Measurements from ENCODE around the gene HAGH.
A peak's percentile ranks its signal among the peaks of the same experiment; 100 is the strongest.

Gene HAGH

DNA sequence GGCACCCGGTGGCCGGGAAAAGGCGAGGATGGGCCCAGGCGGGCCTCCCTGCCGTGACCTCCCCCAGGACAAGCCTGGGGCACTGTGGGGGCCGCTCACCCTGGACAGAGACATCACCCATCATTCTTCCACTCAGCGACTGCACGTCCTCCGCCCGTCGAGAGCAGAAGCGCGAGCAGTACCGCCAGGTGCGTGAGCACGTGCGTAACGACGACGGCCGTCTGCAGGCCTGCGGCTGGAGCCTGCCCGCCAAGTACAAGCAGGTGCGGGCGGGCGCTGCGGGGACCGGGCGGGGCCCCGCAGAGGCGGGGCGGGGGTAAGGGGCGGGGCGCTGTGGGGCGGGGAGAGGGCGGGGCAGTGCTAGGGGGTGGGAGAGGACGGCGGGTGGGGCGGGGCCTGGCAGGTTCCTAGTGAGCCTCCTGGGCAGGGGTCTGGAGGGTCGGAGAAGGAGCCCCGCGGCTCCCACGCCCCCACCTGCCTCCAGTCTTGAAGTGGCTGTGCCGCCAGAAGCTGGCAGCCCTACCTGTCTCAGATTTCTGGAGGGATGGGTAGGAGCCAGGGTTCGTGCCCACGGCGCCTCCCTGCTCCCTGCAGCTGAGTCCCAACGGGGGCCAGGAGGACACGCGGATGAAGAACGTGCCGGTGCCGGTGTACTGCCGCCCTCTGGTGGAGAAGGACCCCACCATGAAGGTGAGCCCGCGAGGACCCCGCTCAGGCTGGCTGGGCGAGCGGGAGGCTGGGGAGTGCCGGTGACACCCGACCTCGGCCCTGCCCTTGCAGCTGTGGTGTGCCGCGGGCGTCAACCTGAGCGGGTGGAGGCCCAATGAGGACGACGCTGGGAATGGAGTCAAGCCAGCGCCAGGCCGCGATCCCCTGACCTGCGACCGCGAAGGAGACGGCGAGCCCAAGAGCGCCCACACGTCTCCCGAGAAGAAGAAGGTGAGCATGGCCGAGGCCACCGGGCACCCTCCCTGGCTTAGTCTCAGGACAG lies 62.8 kb downstream of the HAGH start:
- Mint-ChIP-seq H3K36me3 (ENCODE audit: low read depth) (peaks cover 10% of the 10 kb centered on the region), H3K4me3 (no peak overlapping the region), H3K4me1 (ENCODE audit: low read depth) (no peaks in the 10 kb centered on the region), H3K27ac (no peak overlapping the region), H3K9me3 (no peaks in the 10 kb centered on the region), H3K27me3 (ENCODE audit: low read depth) (no peaks in the 10 kb centered on the region)

DNA sequence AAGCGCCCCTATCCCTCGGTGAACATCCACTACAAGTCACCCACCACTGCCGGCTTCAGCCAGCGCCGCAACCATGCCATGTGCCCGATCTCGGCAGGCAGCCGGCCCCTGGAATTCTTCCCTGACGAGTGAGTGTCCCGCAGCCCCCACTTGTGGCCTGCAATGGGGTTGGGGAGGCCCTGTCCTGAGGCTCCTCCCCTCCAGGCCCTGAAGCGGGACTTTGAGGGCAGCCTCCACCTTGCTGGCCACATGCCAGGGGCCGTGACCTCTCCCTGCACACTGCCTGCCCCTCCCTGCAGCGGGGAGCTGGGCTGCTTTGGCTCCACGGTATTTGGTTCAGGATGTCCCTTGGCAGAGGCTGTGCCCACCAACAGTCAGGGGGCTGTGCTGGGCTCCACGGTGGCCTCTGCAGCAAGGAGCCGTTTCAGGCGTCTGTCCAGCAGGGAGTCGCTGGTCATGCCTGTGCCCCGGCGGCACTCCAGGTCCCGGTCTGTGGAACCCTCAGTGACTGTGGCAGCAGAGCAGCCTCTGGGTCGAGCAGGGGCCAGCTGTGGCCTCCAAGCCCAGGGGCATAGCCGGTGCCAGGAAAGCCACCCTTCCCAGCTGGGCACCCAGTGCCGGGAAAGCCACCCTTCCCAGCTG lies 63.6 kb downstream of the HAGH start:
- Mint-ChIP-seq H3K27ac (no peak overlapping the region), H3K9me3 (no peaks in the 10 kb centered on the region), H3K27me3 (ENCODE audit: low read depth) (no peaks in the 10 kb centered on the region), H3K36me3 (ENCODE audit: low read depth) (peaks cover 11% of the 10 kb centered on the region), H3K4me1 (ENCODE audit: low read depth) (no peaks in the 10 kb centered on the region), H3K4me3 (no peak overlapping the region)

DNA sequence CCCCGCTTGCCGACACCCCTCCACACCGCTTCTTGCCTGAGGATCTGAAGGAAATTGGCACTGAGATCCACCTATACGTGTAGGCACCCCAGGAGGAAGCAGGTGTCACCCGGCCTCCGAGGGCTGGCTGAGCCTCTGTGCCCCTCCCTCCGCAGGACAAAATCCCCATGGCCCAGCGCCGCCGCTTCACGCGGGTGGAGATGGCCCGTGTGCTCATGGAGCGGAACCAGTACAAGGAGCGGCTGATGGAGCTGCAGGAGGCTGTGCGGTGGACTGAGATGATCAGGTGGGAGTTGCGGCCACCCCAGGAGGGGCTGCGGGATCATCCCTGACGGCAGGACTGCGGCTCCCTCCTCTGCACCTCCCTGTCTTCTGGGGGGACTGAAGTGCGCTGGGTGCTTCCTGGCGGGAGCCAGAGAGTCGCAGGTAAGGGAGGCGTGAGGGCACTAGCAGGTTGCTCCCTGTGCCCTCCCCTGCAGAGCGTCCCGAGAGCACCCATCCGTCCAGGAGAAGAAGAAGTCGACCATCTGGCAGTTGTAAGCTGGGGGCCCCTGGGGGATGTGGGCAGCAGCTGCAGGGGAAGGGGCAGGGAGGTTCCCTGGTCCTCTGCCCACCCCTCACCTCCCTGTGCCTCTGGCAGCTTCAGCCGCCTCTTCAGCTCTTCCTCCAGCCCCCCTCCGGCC lies 64.3 kb downstream of the HAGH start:
- H3K27ac Mint-ChIP-seq: no peak overlapping the region
- H3K4me3 Mint-ChIP-seq: no peak overlapping the region
- no peaks in the 10 kb centered on the region for H3K27me3 Mint-ChIP-seq (ENCODE audit: low read depth)
- peaks cover 11% of the 10 kb centered on the region for H3K36me3 Mint-ChIP-seq (ENCODE audit: low read depth)
- no peaks in the 10 kb centered on the region for H3K4me1 Mint-ChIP-seq (ENCODE audit: low read depth)
- no peaks in the 10 kb centered on the region for H3K9me3 Mint-ChIP-seq

DNA sequence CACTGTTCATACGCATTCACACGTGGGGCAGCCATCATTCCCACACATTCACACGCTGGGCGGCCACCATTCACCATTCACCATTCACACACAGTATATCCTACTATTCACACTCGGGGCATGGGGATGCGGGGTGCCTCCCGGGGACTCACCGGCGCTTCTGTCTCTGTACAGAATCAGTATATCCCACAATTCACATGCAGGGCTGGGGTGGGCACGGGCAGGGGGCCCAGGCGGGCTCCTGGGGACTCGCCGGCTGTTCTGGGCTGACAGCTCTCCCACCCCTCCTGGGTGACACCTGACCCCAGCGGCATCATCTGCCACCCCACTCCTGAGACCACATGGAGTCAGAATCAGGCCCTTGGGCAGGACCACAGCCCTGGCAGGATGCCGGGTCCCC lies 64.9 kb downstream of the HAGH start:
- peaks cover 9% of the 10 kb centered on the region for H3K36me3 Mint-ChIP-seq (ENCODE audit: low read depth)
- H3K4me1 Mint-ChIP-seq (ENCODE audit: low read depth): peaks cover 1% of the 10 kb centered on the region
- no peak overlapping the region for H3K4me3 Mint-ChIP-seq
- H3K27me3 Mint-ChIP-seq (ENCODE audit: low read depth): no peaks in the 10 kb centered on the region
- H3K27ac Mint-ChIP-seq: no peak overlapping the region
- no peaks in the 10 kb centered on the region for H3K9me3 Mint-ChIP-seq

DNA sequence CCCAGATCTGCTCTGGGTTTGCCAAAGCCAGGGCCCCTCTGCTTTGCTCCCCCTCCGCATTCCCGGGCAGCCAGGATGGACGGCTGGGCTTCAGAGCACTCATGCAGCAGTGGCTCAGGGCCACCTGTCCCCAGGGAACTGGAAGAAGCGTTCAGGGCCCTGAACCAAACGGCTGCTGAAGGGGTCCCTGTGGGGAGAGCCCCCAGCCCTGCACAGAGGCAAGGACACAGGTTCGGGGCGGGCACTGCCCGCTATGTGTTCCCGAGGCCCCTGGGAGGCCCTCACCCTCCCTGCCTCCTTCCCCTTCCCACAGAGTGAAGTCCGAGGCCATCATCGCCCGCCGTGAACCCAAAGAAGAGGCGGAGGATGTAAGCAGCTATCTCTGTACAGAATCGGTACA lies 65.7 kb downstream of the HAGH start:
- peaks cover 3% of the 10 kb centered on the region for H3K4me1 Mint-ChIP-seq (ENCODE audit: low read depth)
- H3K36me3 Mint-ChIP-seq (ENCODE audit: low read depth): peaks cover 9% of the 10 kb centered on the region

DNA sequence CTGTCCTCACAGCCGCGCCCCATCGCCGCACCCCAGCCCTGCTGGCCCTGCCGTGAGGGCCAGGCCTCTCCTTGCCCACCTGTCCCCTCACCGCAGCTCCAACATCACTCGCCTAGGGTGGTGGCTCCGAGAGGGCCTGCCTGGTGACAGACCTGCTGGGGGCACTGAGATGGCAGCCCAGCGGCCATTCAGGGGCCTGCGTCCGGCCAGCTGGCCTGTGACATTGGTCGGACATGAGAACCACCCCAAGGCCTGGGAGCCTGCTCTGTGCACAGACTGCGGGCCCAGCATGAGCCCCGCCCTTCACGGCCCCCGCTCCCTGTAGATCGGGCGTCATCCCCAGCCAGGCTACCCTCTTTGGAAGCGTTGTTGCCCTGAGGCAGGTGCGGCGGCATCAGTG lies 67.1 kb downstream of the HAGH start:
- Mint-ChIP-seq H3K9me3 (no peaks in the 10 kb centered on the region), H3K27ac (no peak overlapping the region), H3K4me1 (ENCODE audit: low read depth) (peaks cover 3% of the 10 kb centered on the region), H3K27me3 (ENCODE audit: low read depth) (no peaks in the 10 kb centered on the region), H3K4me3 (no peak overlapping the region), H3K36me3 (ENCODE audit: low read depth) (peaks cover 12% of the 10 kb centered on the region)

More for the DNA sequence above, 65.7 kb downstream of the HAGH start:
- Mint-ChIP-seq H3K27me3 (ENCODE audit: low read depth) (no peaks in the 10 kb centered on the region), H3K27ac (no peak overlapping the region), H3K9me3 (no peaks in the 10 kb centered on the region), H3K4me3 (no peak overlapping the region)

DNA sequence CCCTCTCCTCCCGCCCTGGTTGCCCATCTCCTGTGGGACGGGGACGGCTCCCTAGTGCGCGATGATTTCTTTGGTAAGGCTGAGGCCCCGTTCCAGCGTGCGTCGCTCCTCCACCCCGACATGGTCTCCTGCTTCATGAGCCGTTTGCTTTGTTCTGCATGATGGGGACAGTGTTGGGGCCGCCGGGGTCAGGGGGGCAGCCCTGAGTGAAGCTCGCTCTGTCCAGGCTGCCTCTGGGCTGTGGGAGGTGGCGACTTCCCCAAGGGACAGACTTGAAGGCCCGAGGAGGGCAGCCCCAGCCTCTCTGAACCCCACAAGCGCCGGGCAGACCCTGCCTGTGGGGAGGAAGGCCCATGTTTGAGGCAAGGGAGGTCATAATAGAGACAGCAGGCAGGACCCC lies 67.7 kb downstream of the HAGH start:
- no peak overlapping the region for H3K4me3 Mint-ChIP-seq
- H3K9me3 Mint-ChIP-seq: no peaks in the 10 kb centered on the region
- H3K36me3 Mint-ChIP-seq (ENCODE audit: low read depth): peaks cover 12% of the 10 kb centered on the region
- peak overlapping the region; percentile 55 for H3K27ac Mint-ChIP-seq
- peaks cover 3% of the 10 kb centered on the region for H3K4me1 Mint-ChIP-seq (ENCODE audit: low read depth)
- no peaks in the 10 kb centered on the region for H3K27me3 Mint-ChIP-seq (ENCODE audit: low read depth)

DNA sequence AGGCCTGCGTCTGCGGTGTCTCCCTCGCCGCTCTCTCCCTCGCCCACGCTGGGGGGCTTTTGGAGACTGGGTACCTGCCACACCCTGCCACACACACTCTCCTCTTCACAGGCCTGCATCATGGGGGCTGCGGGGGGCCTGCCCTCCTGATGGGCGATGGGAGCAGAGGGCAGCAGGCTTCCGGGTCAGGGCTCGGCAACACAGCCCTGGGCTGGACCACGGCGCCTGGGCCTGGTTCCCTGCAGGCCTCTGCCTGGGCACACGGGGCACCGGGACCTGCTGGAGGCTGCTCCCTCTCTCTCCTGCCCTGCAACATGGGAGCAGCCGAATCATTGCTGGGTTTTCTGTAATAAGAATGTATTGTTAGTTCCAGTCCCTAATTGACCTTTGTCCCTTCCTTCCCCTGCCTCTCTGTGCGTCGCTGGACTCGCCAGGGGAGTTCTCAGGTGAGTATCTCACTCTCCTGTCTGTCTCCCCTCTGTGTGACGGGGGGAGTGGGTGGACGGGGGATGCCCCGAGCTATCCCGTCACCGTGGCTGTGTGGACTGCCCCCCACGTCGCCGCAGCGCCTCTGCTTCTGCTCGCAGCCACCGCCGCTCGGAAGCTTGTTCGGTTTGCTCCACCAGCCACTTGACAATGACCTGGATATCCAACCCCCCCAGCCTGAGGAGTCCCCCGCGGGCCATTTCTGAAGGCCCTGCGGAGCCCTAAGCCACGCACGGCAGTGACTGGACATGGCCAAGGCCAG lies 68.7 kb downstream of the HAGH start:
- Mint-ChIP-seq H3K9me3 (no peaks in the 10 kb centered on the region), H3K27ac (no peak overlapping the region), H3K36me3 (ENCODE audit: low read depth) (peaks cover 12% of the 10 kb centered on the region), H3K4me1 (ENCODE audit: low read depth) (peaks cover 3% of the 10 kb centered on the region), H3K27me3 (ENCODE audit: low read depth) (no peaks in the 10 kb centered on the region), H3K4me3 (no peak overlapping the region)

Data from T-helper 1 cell treated with Interleukin-12 subunit alpha and Interleukin-12 subunit beta and Interleukin-4 antibody, amounts not matched to agents 30 μg/mL and 1 μg/mL, for 36 hours (primary cell).